NCI-H748 (cell line): ENCODE data around the gene C10orf67.
A peak's percentile ranks its signal among the peaks of the same experiment; 100 is the strongest.
"Not testable (repeated sequence)": the region's sequence is repeated elsewhere in the genome, so short reads cannot be mapped to it uniquely, and the experiment has no call there.

ENCODE experiments used
- DNase-seq: peaks from one replicate; lab custom pipeline; 2025; ENCODE audit not compliant: unreplicated experiment; lab: John Stamatoyannopoulos, UW

Gene C10orf67

DNA sequence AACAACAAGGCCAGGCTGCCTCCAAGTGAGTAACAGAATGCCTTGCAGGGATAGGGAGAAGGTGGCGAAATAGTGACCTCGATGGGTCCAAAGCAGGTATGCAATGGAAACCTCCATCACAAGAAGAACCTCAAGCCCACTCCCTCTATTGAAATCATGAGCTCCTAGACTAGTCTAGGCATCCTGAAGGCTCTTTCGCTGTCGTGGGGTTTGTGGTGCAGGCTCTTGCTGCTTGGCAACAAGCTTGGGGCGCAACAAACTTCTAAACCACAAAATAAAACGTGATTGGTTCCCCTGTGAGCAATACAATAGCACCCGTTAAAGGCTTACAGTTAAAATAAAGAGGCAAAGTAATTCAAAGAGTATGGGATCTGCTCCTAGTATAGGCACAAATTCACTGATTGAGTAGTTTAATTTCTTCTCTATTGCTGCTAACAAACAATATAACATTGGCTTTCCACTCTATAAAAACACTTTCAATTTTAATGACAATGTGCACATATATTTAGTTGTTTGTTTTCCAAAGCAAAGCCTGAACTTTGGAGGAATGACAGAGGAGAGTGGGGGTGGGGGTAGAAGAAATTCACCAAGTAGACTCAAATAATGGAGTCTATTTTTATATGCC lies 64.1 kb downstream of the C10orf67 start:
- DNase-seq = no peak

DNA sequence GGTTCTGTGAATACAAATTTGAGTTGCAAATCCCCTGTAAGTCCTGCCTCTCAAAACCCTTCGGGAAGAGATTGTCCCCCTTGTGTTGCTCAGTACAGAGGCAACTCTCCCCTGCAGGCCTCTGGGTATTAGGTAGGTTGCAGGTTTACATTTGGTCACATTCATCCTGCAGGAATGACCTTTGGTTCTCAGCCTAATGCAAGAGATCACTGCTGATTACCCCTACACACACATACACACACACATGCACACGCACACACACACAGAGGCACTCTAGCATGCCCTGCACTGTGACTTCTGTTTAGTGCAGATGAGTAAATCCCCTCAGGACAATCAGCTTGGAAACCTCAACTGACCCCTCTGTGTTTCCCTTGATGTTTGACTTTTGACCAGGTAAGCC lies 69.2 kb downstream of the C10orf67 start:
- no peak for DNase-seq

DNA sequence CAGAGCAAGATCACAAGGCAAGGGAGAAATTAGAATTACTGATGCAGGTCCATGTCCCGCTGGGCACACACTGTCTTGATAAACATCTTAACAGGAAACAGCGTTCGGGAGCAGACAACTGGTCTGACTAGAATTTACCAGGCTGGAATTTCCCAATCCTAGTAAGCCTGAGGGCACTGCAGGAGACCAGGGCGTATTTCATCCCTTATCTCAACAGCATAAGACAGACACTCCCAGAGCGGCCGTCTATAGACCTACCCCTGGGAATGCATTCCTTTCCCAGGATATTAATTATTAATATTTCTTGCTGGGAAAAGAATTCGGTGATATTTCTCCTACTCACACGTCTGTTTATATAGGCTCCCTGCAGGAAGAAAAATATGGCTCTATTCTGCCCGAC lies 70.4 kb downstream of the C10orf67 start:
- not testable (repeated sequence) for DNase-seq

DNA sequence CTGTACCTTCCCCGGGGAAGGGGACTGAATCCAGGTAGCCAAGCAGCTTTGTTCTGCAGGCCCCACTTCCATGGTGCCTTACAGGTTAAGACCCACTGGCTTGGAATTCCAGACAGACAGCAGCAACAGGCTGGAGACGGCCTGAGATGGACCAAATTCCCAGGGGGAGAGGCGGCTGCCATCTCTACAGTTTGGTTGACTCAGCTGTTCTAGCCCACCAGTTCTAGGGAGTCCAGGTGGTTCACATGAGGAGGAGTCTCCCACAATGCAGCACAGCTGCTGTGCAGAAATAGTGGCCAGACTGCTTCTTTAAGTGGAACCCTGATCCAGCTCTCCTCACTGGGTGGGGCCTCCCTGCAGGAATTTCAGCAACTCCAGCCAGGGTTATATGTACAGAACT lies 74.1 kb downstream of the C10orf67 start:
- DNase-seq = no peak

DNA sequence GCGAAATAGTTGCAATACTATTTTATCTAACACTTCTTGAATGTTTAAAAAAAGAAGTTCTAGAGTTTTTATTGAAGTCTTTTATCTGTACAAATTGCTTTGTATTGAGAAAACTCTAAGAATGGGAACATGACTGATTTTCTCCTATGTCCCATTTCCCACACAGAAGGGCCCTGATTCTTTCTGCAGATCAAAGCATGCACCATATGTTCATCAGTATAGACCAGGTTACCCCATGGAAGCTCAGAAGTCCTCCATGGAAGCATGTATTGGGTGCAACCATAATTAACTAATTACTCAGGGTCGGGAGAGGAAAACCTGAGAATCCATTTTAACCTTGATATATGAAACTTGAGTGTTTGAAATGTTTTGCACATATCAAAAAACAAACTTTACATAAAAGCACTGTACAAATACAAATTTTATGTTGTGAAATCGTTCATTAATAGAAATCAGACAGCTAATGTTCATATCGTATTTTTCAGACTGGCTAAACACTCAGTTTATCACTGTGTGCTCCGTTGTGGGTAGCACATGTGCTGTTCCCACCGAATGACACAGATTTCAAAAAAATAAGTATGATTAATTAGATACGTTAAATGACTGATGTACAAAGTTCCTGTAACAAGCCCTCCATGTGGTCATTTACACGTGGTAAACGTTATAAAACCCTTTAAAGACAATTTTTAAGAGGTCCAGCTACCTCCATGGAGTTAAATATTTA lies 81.0 kb downstream of the C10orf67 start:
- DNase-seq = no peak

DNA sequence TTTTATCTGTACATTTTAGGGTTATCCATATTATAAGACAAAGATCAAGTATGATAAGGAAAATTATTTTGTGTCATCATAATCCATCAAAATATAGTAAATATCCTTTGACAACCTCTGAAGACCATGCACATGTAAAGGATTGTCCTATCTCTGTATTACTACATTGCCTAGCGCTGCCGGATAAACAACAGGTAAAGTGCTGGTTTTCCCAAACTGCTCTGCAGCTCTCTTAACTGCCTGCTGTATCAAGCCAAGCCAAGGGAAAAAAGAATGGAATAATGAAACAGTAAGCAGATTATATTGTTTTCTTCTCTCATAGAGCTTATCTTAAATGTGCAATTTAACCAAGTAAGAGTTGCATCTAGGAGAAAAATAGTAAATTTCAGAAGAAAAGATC lies 81.7 kb downstream of the C10orf67 start:
- no peak for DNase-seq

DNA sequence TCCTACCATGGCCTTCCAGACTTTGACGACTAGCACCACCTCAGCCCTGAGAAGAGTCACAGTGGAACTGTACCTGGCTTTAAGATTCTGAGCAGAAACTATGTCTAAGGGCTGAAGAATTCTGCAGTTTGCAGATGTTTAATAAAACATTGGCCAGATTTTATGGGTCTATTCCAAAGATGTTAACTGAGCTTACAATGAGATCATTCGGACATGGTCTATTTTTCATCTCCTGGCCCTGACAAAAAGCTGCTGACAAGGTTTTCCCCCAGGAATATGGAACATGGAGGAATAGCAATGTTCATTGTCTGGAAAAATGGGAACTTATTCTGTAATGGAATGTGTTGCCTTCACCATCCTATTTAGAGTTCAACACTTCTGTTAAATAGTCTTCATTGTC lies 86.1 kb downstream of the C10orf67 start:
- no peak for DNase-seq

DNA sequence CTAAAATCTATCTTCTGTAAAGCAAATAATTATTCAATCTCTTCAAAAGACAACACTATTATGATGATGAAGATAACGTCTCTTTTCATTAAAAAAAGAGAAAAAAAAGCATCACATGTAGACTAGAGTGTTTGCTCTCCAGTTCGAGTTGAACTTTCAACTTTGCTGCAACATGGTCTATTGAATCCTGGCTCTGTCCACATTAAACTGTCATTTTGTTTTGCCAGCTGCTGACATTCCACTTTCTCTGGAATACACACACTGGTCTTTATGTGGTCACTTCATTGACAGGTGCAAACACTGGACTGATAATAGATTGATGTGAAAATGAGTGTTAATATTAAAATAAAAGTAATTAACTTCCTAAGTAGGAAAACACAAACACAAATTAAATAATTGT lies 90.8 kb downstream of the C10orf67 start:
- DNase-seq = peak; percentile 84

DNA sequence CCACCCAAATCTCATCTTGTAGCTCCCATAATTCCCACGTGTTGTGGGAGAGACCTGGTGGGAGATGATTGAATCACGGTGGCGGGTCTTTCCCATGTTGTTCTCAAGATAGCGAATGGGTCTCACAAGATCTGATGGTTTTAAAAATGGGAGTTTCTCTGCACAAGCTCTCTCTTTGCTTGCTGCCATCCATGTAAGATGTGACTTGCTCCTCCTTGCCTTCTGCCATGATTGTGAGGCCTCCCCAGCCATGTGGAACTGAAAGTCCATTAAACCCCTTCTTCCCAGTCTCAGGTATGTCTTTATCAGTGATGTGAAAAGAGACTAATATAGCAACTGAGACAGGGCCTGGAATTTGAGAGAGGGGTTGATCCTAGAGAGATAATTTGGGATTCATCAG lies 91.7 kb downstream of the C10orf67 start:
- DNase-seq = not testable (repeated sequence)

DNA sequence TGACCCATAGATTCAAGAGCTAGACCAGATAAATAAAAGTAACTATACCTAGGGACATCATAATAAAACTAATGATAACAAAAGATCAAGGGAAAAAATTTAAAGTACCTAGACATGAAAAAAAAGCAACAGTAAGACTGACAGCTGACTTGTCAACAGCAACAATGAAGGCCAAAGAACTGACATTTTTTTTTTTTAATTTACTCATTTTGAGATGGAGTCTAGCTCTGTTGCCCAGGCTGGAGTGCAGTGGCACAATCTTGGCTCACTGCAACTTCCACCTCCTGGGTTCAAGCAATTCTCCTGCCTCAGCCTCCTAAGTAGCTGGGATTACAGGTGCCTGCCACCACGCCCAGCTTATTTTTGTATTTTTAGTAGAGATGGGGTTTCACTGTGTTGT lies 102.8 kb downstream of the C10orf67 start:
- DNase-seq = not testable (repeated sequence)

DNA sequence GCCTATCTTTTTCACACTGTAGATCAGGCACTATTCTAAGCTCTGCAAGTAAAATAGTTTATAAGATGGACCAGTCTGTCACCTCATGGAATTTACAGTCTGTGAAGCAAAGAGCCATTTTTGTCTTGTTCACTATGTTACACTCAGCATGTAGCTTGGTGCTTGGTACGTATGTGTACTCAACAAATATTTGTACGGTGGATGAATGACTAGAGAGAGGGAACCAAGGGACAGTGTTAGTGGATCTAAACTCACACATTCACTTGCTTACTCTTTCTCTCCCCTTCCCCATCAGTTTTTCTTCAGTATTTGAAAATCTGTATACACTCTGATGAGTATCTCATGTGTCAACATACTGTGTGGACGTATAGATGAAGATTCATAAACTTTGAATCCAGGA lies 106.6 kb downstream of the C10orf67 start:
- peak; percentile 52 for DNase-seq

DNA sequence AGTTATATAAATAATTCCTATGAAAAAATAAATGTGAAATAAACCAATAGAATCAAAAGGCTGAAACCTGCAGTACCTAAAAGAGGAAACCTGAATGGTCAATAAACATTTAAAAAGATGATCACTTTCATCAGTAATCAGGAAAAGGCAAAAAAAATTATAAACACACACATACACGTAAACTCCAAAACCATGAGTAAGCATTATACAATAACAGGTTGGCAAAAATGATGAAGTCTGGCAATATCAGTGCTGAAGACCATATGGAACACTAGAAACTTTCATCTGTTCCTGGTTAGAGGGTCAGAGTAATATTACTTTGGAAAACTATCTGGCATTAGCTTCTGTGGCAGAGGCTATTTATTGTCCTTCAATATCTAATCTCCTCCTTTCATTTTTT lies 114.0 kb downstream of the C10orf67 start:
- no peak for DNase-seq

DNA sequence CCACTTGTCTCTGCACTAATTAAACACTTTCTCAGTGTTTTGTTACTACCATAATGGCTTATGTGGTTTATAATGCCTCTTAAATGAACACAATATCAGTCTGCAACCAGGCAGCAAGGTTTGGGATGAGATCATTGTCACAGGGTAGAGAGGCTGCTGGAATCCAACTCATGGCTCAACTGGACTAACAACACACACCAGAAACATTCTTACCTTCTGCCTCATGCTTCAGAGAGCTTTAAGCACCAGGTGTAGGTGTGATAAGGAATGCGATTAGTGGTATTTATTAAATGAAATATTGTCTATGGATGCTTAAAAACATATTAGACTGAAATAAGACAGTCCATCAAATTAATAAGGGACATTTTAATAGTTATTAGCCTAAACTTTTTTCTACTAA lies 127.1 kb downstream of the C10orf67 start:
- no peak for DNase-seq

DNA sequence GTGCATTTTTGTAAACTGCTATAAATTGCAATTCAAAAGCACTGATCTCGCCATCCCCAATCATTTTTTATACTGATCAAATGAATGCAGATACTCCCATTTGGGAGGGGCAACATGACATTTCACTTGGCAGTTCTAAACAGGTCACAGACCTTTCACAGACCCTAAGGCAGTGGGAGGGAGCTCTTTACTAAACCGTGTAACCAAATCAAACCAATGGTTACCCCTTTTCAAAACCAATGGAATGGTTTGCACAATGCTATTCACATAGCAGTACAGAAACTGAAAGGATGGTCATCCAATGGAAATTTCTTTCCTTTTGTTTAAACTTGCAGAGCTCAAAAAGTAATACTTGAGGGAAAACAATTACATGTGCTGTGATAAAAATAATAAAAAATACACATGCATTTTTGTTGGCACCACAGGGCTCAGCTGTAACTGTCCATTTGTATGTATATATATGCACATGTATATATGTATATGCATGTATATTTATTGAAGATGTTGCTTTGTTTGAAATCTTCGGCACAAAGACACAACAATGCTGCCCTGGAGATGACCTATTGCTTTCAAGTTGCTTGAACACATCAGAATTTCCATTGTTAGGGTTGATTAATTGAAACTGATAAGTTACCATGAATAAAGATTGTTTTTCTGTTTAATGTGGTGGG lies 138.5 kb downstream of the C10orf67 start:
- no peak for DNase-seq

DNA sequence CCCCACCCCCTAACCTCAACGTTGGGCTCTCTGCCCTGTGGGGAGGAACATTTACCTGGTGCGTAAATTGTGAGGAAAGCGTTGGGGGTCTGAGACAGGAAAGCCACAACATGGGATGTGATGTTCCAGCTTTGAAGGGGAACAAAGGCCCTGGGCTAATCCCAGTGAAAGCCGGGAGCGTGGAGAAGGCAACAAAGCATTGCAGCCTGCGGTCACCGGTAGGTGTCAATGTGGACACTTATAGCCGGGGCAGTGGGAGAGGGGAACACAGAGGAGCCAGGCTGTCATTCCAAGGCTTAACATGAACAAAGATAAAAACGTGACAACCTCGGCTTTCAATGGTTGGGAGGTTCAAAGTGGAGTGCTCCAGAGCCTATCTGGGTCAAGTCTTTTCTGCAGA lies 139.8 kb downstream of the C10orf67 start:
- no peak for DNase-seq

DNA sequence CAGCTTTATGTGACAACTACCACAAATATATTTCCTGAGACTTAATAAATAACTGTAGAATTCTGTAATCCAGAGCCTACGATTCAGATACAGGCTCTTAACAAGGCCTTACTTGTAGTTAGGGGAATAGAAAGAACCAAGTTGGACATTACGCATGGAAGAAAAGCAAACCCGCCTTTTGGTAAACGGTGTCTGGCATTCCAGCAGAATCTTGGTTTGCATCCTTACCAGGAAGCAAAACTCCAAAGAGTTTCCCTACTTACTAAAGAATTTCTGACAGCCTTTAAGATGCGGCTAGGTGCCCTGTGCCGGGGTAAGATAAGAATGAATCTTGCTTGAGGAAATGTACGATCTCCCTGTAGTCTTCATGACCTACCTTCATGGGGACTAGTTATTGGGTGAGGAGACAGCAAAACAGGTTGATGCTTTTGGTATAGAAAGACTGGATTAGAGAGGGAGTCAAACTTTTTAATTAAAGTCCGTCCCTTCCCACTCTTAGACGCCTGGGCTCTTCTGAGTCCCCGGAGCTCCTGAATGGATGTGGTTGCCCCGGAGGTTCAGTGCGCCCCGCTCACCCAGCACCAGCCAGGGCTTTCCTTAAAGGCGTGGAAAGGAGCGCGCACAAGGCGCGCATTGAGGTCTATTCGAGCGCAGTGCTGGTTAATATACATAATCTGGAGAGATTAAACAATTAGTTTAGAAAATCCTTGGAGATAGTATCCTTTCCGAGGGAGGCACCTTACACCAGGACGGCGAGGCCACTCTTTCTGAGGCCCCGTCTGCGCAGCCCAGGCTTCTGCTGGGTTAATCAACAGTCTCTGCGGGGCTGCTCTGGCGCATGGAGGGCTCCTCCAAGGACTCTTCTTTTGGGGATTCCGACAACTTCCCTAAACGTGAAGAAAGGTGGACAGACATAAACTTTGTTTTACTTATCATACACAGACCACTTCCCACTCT lies 140.9 kb downstream of the C10orf67 start:
- no peak for DNase-seq

DNA sequence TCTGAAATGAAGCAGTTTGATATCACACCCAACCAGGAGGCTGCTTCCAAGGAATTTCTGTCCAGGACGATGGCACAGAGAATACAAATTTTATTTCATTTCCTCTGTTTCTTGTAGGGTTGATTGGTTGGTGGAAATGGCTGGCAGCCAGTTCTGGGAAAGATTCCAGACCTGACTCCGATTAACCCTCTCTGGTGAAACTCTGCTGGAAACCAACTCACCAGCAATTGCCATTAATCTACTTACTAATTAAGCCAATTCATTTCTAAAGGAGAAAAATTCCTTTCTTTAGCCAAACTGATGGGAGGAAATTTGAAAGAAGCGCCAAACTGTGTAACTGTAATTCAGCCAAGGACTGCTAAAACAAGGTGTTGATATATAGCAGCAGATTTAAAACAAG lies 141.8 kb downstream of the C10orf67 start:
- no peak for DNase-seq

DNA sequence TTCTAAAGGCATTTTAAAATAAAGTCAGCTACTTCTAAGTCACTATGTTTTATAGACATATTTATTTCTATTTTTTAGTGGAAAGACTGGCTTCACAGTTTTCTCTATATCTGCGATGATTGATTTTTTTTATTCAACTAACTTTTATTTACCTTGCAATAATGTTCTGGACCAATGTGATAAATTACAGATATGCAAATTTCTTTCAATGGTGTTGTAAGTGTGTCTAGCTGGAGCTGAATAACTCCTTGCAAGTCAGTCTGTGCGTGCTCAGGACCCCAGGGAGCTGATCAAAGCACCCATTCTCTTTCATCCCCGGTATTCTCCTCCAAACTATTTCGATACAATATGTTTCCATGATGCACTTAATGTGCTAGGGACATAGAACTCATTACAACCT lies 142.8 kb downstream of the C10orf67 start:
- no peak for DNase-seq

DNA sequence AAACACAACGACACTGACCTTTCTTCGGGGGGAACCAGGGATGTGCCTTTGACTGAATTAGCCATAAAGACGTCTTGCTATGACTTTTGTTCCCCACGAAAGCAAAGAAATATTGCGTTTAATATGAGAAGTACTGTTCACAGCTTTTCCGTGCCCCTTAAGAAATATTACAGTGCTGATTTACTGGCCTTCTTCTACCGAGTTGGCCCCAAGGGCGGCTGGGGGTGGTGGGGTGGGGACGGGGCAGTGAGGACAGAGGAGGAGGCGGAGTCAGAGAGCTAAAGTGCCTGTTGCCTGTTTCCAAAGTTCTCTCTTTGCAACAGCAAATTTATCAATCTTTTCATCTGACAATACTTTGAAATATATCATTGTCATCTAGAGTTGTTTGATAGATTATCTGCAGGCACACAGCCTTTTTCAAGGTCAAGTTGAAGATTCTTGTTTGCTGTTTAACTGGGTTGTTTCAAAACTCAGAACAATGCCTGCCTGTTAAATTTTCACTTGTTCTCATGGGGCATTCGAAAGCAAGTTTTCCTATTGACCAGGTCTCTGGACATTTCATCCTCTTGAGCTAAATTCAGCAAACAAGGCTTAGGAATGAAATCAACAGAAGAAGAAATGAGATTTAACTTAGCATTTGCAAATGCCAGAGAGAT lies 143.5 kb downstream of the C10orf67 start:
- no peak for DNase-seq

DNA sequence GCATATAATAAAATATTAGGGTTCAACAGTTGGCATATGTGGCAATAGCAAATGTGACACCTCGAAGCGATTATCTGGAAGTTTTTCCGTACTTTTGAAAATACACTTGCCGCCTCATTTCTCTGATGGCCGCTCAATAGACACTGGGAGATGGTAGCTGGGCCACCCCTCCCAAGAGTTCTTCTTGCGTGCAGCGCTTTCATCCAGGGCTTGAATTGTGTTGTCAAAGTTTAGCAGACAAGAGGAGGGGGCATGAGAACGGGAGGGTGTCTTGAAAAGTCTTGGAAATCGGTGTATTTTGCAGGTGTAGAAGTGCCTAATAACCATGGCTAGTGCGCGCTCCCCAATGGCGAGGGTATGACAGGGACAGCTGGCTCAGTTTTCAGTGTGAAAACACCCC lies 144.0 kb downstream of the C10orf67 start:
- no peak for DNase-seq
